Kidney epithelial cell (primary cell): Measurements from ENCODE around the gene VGLL4. TPM values are rescaled to one million over a fixed set of nuclear protein-coding genes. Genes with fewer than 3 reads are reported as not detected.

Experiments
- DNase-seq: peaks from one replicate; pipeline ENCODE4 v3.0.0-alpha.2; 2010; ENCODE audit warnings: low read depth
- H3K27me3 ChIP-seq: 2 replicates; pipeline ENCODE4 v1.6.0; 2011; ENCODE audit warnings: low read length; ENCODE audit not compliant: control insufficient read depth, insufficient read depth
- H3K36me3 ChIP-seq: 2 replicates; pipeline ENCODE4 v1.5.1; 2011; ENCODE audit warnings: low read length; ENCODE audit not compliant: control insufficient read depth, insufficient read depth
- H3K4me3 ChIP-seq: 2 replicates; pipeline ENCODE4 v1.5.1; 2011; ENCODE audit warnings: low read depth, mild to moderate bottlenecking, control low read depth, low read length
- total RNA-seq: library from RNA; depleted of rRNA; stranded (reverse); fragments of >200 nt; gene quantifications from 2 replicates; pipeline ENCODE4 v1.2.3, GENCODE V29; 2015
- TF ChIP-seq, protein P1 (sequence below): IDR thresholded peaks from 2 replicates; pipeline ENCODE4 v1.5.1; 2011; ENCODE audit warnings: mild to moderate bottlenecking, moderate library complexity, low read length, control low read depth, inconsistent platforms; ENCODE audit not compliant: insufficient read depth, poor library complexity, severe bottlenecking

VGLL4 gene
- total RNA-seq, 1 donor from 2014 or later = 96.3 TPM

DNA sequence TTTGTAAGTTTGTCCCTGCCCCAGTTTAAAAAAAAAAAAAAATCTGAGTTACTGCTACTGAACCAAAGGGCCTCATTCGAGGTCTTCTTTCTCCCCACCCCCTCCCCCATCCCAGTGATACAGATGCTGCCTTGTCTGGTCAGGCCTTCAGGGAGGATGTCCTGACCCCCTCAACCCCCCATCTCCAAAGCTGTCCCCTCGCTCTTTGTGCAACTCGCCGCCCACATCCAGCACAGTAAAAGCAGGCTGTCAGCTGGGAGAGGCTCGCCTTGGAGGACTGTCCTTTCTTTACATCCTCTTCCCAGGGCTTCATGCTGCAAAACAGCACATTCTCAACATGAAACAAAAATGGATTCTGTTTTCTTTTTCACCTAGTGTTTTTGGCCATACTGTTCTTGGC, 133.4 kb downstream of the VGLL4 start:
- no peak for DNase-seq
- no peak overlapping the region for H3K4me3 ChIP-seq

DNA sequence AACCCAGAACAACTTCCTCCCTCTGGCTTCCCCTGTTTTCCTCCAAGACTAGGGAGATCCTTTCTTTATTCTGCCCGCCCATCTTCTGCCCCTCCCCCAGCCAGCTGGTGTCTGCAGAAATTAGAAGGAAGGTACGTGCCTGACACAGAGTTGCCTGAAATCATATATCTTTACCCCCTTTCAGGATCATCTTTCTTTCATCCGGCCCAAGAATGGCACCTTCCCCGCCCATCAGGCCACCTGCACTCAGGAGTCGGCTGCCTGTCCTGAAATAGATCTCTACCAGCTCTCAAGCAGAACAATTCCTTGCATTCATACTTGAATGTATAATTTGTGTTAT, 133.7 kb downstream of the VGLL4 start:
- DNase-seq = no peak
- Histone ChIP-seq H3K36me3 (no peaks in the 10 kb centered on the region), H3K4me3 (no peak overlapping the region), H3K27me3 (no peaks in the 10 kb centered on the region)
- TF ChIP-seq, protein P1, sequence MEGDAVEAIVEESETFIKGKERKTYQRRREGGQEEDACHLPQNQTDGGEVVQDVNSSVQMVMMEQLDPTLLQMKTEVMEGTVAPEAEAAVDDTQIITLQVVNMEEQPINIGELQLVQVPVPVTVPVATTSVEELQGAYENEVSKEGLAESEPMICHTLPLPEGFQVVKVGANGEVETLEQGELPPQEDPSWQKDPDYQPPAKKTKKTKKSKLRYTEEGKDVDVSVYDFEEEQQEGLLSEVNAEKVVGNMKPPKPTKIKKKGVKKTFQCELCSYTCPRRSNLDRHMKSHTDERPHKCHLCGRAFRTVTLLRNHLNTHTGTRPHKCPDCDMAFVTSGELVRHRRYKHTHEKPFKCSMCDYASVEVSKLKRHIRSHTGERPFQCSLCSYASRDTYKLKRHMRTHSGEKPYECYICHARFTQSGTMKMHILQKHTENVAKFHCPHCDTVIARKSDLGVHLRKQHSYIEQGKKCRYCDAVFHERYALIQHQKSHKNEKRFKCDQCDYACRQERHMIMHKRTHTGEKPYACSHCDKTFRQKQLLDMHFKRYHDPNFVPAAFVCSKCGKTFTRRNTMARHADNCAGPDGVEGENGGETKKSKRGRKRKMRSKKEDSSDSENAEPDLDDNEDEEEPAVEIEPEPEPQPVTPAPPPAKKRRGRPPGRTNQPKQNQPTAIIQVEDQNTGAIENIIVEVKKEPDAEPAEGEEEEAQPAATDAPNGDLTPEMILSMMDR = no peak

More for the DNA sequence above, 133.4 kb downstream of the VGLL4 start:
- TF ChIP-seq, protein P1 = no peak
- no peaks in the 10 kb centered on the region for H3K27me3 ChIP-seq
- no peaks in the 10 kb centered on the region for H3K36me3 ChIP-seq

DNA sequence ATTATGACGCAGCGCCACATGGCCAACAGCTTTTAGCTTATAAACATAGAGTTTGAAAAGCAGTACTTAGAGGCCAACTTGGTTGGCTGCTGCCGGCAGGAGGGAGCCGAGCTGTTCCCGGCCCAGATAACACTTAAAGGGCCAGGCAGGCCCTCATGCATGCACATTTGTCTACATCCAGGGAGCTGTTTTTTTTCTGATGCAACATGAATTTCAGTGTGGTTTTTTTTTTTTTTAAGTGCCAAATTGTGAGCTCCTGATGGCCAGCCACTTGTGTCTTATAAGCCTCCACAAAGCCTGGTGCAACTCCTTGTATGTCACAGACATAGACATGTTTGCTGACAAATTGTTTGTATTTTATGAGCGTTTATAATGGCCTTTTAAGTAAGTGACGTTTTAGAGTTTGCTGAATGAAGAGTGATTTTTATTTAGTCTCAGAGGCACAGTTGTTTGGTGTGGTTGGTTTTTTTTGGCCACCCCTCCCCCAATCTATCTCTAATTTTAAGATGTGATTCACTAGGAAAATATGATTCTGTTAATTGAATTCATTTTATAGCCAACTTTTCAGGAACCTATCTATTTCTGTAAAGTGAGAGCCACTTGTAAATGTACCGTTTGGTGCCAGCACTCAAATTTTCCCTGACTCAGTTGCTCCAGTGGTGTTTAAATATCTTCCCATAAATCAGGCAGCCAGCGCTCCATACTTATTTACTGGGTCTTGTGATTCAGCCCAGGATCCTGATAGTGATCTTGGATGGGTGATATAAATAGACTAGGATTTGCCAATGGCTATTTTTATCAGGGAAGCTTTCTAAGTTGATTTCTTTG, 134.3 kb downstream of the VGLL4 start:
- TF ChIP-seq, protein P1 = peak; percentile 31
- DNase-seq = peak; percentile 42
- Histone ChIP-seq H3K27me3 (no peaks in the 10 kb centered on the region), H3K36me3 (no peaks in the 10 kb centered on the region), H3K4me3 (no peak overlapping the region)

DNA sequence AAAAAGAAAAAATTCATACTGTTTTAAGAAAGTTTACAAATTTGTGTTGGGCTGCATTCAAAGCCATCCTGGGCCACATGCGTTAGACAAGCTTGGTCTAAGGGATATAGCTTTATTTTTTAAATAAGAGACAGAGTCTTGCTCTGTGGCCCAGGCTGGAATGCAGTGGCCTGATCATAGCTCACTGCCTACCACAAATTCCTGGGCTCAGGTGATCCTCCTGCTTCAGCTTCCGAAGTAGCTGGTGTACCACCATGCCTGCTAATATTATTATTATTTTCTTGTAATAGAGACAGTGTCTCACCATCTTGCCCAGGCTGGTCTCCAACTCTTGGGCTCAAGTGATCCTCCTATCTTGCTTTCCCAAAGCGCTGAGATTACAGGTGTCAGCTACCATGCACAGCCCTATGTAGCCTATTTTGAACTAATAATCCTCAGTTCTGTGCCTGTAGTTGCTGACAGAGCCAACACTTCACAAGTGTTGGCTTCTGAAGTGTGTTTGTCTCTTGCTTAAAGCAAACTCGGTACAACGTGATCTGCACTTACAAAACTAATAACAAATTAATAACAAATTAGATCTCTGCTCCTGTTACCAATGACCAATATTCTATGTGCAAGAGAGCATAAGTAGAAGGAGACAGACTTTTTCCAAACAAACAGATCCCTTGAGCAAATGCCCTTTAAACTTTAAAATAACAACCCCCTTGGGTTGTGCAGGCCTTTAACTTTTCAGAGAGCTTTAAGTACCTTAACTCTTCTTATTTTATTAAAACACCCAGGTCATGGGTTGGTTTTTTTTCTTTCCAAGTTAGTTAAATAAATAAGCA, 135.2 kb downstream of the VGLL4 start:
- no peaks in the 10 kb centered on the region for H3K36me3 ChIP-seq
- TF ChIP-seq, protein P1 = no peak
- no peak overlapping the region for H3K4me3 ChIP-seq
- no peaks in the 10 kb centered on the region for H3K27me3 ChIP-seq
- DNase-seq = no peak

DNA sequence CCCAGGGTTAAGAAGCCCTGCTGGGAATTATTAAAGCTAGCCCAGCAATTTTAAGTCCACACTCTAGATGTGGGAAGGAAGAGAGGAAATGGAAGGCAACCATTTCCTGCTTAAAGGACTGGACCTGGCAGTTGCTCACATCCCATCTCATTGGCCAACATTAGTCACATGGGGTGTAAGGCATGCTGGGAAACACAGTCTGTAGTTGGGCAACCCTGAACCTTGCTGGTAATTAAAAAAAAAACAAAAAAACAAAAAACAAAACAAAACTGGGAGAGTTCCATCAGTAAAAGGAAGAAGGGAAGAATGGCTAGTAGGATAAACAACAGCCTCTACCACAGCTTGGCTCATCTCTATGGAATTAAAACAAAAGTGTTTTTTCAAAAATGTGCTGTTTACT, 136.0 kb downstream of the VGLL4 start:
- Histone ChIP-seq H3K36me3 (no peaks in the 10 kb centered on the region), H3K27me3 (no peaks in the 10 kb centered on the region), H3K4me3 (no peak overlapping the region)
- TF ChIP-seq, protein P1 = no peak
- DNase-seq = no peak

Other genes starting within 250 kb of the VGLL4 start
- 8.6 and 11.0 TPM in 2 replicates for gene TAMM41, start 203.0 kb upstream of the VGLL4 start, total RNA-seq